Measurements from ENCODE around the gene RPL32. TPM values are rescaled to one million over a fixed set of nuclear protein-coding genes. Genes with fewer than 3 reads are reported as not detected.
A peak's percentile ranks its signal among the peaks of the same experiment; 100 is the strongest.

Gene RPL32
- total RNA-seq, 1 experiment from 2014 or later = 6,020 TPM

DNA sequence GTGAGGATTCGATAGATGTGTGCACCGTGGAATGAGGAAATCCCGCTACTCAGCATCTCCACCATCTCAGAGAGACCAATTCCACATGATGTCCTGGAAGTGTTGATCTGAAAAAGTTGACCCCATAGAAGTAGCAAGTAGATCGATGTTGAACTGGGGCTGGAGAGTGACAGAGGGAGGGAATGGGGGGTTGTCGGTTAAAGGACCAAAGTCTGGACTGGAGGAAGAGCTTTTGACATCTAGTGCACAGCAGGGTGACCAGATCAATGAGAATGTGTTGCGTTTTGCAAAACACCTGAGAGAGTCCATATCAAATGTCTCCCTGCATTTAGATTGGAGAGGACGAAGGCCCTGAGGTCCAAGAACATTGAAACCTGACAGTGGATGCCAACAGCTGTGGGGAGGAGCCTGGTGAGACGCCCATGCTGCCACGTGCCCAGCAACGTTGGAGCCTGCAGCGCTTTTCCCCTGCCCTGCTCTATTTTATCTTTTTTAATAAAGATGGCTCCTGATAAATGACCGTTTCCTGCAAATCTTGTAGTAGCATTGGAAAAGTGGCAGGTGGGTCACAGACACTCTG lies 30.1 kb upstream of the RPL32 start:
- H3K4me2 ChIP-seq (ENCODE audit: low read depth, low read length, poor library complexity, severe bottlenecking) = peak overlapping the region; percentile 33
- no peaks in the 10 kb centered on the region for H4K20me1 ChIP-seq (ENCODE audit: insufficient read depth, low read depth, low read length)
- H3K4me3 ChIP-seq (ENCODE audit: low read length) = no peak overlapping the region
- H3K27ac ChIP-seq (ENCODE audit: low read length) = no peak overlapping the region
- no peaks in the 10 kb centered on the region for H3K79me2 ChIP-seq (ENCODE audit: low read length)
- H3K9me3 ChIP-seq (ENCODE audit: low read length) = no peaks in the 10 kb centered on the region
- DNase-seq = no peak
- no peaks in the 10 kb centered on the region for H3K9me2 ChIP-seq (replicated peaks; ENCODE audit: insufficient read depth, low read length)
- H3K27me3 ChIP-seq (ENCODE audit: low read length) = no peaks in the 10 kb centered on the region
- peaks cover 32% of the 10 kb centered on the region for H3K4me1 ChIP-seq (ENCODE audit: low read length)
- no peak overlapping the region for H2AFZ ChIP-seq (ENCODE audit: low read length)
- no peak overlapping the region for H3K9ac ChIP-seq (ENCODE audit: low read length)
- H3K36me3 ChIP-seq (ENCODE audit: insufficient read depth, low read length) = no peaks in the 10 kb centered on the region

DNA sequence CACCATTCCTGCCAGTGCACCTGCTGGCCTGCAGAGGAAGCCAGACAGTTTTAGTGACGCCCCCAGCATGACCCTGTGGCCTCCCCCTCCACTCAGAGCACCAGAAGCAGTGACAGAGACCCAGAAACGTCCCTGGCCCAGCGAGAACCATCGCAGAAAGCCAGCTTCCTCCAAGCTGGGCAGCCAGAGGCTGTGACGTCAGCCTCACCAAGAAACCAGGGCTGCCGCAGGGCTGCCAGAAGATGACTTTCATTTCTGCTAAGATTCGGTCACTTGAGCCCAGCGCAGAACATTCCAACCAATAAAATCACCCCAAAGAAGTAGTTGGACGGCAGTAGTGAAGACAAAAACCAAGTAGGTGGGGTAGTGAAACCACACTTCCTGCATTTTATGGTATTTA lies 29.6 kb upstream of the RPL32 start:
- Histone ChIP-seq H3K4me2 (ENCODE audit: low read depth, low read length, poor library complexity, severe bottlenecking) (peak overlapping the region; percentile 33), H3K9ac (ENCODE audit: low read length) (peak overlapping the region; percentile 40), H3K36me3 (ENCODE audit: insufficient read depth, low read length) (no peaks in the 10 kb centered on the region), H4K20me1 (ENCODE audit: insufficient read depth, low read depth, low read length) (no peaks in the 10 kb centered on the region), H3K9me2 (replicated peaks; ENCODE audit: insufficient read depth, low read length) (no peaks in the 10 kb centered on the region), H3K27ac (ENCODE audit: low read length) (no peak overlapping the region), H3K79me2 (ENCODE audit: low read length) (no peaks in the 10 kb centered on the region), H3K9me3 (ENCODE audit: low read length) (no peaks in the 10 kb centered on the region; the same call in 1 of the 2 replicates), H2AFZ (ENCODE audit: low read length) (no peak overlapping the region), H3K4me1 (ENCODE audit: low read length) (peaks cover 32% of the 10 kb centered on the region), H3K4me3 (ENCODE audit: low read length) (peak overlapping the region; percentile 29; the same call in 1 of the 2 replicates), H3K27me3 (ENCODE audit: low read length) (no peaks in the 10 kb centered on the region)
- peak; percentile 73 for DNase-seq

DNA sequence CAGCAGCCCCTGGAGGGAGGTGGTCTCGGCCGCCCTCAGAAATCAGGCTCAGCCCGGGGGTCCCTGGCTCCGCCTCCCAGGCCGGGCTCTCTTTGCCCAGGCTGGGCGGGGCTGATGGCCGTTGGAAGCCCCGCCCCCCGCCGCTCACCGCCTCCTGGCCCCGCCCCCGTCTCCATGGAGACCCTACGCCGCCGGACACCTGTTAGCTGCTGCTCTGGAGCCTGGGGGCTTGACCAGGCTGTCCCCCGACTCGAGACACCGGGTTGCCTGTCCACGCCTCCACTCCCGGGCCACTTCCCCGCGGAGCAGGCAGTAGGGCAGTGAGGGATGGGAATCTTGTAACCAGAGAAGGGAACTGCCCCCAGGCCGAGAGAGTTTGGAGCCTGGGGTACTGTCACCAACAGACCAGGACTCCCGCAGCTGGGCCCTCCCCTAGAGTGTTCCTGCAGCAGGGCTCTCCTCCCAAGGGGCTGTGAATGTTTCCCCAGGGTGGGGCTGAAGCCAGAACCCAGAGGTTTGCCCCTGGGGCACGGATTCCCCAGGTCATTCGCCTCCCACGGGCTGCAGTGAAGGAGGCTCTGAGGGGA lies 27.8 kb upstream of the RPL32 start:
- H3K27me3 ChIP-seq (ENCODE audit: low read length) = no peaks in the 10 kb centered on the region
- H4K20me1 ChIP-seq (ENCODE audit: insufficient read depth, low read depth, low read length) = no peaks in the 10 kb centered on the region
- H3K79me2 ChIP-seq (ENCODE audit: low read length) = no peaks in the 10 kb centered on the region
- H2AFZ ChIP-seq (ENCODE audit: low read length) = no peak overlapping the region
- no peaks in the 10 kb centered on the region for H3K36me3 ChIP-seq (ENCODE audit: insufficient read depth, low read length)
- peak; percentile 61 for DNase-seq
- no peaks in the 10 kb centered on the region; the same call in 1 of the 2 replicates for H3K9me3 ChIP-seq (ENCODE audit: low read length)
- H3K9me2 ChIP-seq (replicated peaks; ENCODE audit: insufficient read depth, low read length) = no peaks in the 10 kb centered on the region
- H3K4me2 ChIP-seq (ENCODE audit: low read depth, low read length, poor library complexity, severe bottlenecking) = no peak overlapping the region
- no peak overlapping the region for H3K9ac ChIP-seq (ENCODE audit: low read length)
- no peak overlapping the region for H3K4me3 ChIP-seq (ENCODE audit: low read length)
- peaks cover 32% of the 10 kb centered on the region for H3K4me1 ChIP-seq (ENCODE audit: low read length)
- H3K27ac ChIP-seq (ENCODE audit: low read length) = no peak overlapping the region

DNA sequence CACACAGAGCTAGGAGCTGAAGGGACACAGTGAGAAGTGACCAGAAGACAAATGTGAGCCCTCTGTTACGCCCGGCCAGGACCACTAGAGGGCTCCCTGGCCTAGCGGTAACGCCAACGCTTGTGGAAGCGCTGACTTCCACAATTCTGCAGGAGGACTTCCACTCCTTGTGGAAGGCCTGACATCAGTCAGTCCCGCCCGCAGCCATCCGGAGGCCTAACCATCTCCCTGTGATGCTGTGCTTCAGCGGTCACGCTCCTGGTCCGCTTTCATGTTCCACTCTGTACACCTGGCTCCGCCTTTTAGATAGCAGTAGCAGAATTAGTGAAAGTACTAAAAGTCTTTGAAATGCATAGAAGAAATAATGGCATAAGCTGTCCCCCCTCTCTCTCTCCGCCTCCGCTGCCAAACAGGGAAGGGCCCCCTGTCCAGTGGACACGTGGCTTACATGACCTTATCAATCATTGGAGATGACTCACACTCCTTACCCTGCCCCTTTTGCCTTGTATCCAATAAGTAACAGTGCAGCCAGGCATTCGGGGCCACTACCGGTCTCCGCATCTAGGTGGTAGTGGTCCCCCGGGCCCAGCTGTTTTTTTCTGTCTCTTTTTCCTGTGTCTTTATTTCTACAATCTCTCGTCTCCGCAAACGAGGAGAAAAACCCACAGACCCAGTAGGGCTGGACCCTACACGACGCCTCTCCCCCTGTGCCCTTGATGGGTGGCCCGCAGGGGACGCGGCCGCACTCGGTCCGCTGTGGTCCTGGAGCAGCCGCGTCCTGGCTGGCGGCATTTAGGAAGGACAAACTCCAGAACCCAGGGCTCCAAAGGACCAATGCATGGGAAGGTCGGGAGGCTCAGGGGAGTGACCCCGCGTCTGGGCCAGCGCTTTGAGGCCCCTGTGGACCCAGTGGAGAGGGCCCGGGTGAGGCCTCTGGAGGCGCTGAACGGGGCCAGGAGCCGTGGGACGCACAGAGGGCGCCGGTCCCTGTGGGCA lies 27.0 kb upstream of the RPL32 start:
- H3K9me3 ChIP-seq (ENCODE audit: low read length) = no peaks in the 10 kb centered on the region; the same call in 1 of the 2 replicates
- H3K36me3 ChIP-seq (ENCODE audit: insufficient read depth, low read length) = no peaks in the 10 kb centered on the region
- no peaks in the 10 kb centered on the region for H3K79me2 ChIP-seq (ENCODE audit: low read length)
- H3K4me1 ChIP-seq (ENCODE audit: low read length) = peaks cover 32% of the 10 kb centered on the region
- peak overlapping the region; percentile 18; the same call in 1 of the 2 replicates for H3K4me3 ChIP-seq (ENCODE audit: low read length)
- no peaks in the 10 kb centered on the region for H3K9me2 ChIP-seq (replicated peaks; ENCODE audit: insufficient read depth, low read length)
- DNase-seq = peak; percentile 87
- no peak overlapping the region for H3K27ac ChIP-seq (ENCODE audit: low read length)
- H4K20me1 ChIP-seq (ENCODE audit: insufficient read depth, low read depth, low read length) = no peaks in the 10 kb centered on the region
- no peak overlapping the region for H3K4me2 ChIP-seq (ENCODE audit: low read depth, low read length, poor library complexity, severe bottlenecking)
- H2AFZ ChIP-seq (ENCODE audit: low read length) = no peak overlapping the region
- no peak overlapping the region for H3K9ac ChIP-seq (ENCODE audit: low read length)
- no peaks in the 10 kb centered on the region for H3K27me3 ChIP-seq (ENCODE audit: low read length)

DNA sequence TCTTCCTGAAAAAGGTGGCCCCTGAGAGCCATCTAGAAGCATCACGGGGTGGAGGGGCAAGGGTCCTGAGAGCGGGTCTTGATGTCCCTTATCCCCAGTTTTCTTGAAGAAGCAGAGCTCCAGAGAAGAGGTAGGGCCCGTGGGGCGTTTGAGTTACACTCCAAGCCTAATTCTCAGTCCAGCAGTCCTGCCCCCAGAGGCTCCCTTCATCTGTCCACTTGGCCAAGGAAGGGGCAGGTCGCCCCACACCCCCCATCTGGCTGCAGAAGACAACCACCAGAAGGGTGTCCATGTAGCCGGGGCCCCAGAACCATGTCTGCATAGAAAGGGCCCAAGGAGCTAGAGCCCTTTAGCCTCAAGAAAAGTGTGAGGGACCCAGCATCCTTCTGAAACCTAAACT lies 25.5 kb upstream of the RPL32 start:
- Histone ChIP-seq H3K36me3 (ENCODE audit: insufficient read depth, low read length) (no peaks in the 10 kb centered on the region), H3K9ac (ENCODE audit: low read length) (no peak overlapping the region), H2AFZ (ENCODE audit: low read length) (no peak overlapping the region), H3K27ac (ENCODE audit: low read length) (no peak overlapping the region), H4K20me1 (ENCODE audit: insufficient read depth, low read depth, low read length) (no peaks in the 10 kb centered on the region), H3K79me2 (ENCODE audit: low read length) (no peaks in the 10 kb centered on the region), H3K9me2 (replicated peaks; ENCODE audit: insufficient read depth, low read length) (no peaks in the 10 kb centered on the region), H3K9me3 (ENCODE audit: low read length) (no peaks in the 10 kb centered on the region; the same call in 1 of the 2 replicates), H3K27me3 (ENCODE audit: low read length) (no peaks in the 10 kb centered on the region), H3K4me3 (ENCODE audit: low read length) (no peak overlapping the region), H3K4me1 (ENCODE audit: low read length) (peaks cover 32% of the 10 kb centered on the region), H3K4me2 (ENCODE audit: low read depth, low read length, poor library complexity, severe bottlenecking) (no peak overlapping the region)
- no peak for DNase-seq

DNA sequence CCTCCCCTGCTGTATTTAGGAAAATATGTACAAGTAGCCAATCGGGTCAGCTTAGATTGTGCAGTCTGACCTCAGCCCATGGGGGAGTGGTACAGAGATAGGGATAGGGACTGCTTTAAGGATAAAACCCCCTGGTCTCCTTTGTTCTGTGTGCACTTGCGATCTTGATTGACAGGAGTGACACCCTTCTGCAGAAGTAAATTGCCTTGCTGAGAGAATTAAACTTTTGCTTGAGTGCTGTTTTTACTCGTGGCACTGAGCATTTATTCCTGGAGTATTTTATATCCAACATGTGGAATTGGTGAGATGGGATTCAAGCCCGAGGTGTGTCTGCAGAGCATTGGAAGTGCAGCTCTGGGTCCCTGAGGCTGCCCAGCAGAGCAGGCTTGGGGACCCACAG lies 23.9 kb upstream of the RPL32 start:
- Histone ChIP-seq H3K36me3 (ENCODE audit: insufficient read depth, low read length) (no peaks in the 10 kb centered on the region), H3K4me3 (ENCODE audit: low read length) (no peak overlapping the region), H3K9me3 (ENCODE audit: low read length) (no peaks in the 10 kb centered on the region; the same call in 1 of the 2 replicates), H4K20me1 (ENCODE audit: insufficient read depth, low read depth, low read length) (no peaks in the 10 kb centered on the region), H3K9ac (ENCODE audit: low read length) (no peak overlapping the region), H2AFZ (ENCODE audit: low read length) (no peak overlapping the region), H3K79me2 (ENCODE audit: low read length) (no peaks in the 10 kb centered on the region), H3K27me3 (ENCODE audit: low read length) (no peaks in the 10 kb centered on the region), H3K9me2 (replicated peaks; ENCODE audit: insufficient read depth, low read length) (no peaks in the 10 kb centered on the region), H3K4me1 (ENCODE audit: low read length) (peaks cover 20% of the 10 kb centered on the region), H3K4me2 (ENCODE audit: low read depth, low read length, poor library complexity, severe bottlenecking) (no peak overlapping the region), H3K27ac (ENCODE audit: low read length) (no peak overlapping the region)
- no peak for DNase-seq

DNA sequence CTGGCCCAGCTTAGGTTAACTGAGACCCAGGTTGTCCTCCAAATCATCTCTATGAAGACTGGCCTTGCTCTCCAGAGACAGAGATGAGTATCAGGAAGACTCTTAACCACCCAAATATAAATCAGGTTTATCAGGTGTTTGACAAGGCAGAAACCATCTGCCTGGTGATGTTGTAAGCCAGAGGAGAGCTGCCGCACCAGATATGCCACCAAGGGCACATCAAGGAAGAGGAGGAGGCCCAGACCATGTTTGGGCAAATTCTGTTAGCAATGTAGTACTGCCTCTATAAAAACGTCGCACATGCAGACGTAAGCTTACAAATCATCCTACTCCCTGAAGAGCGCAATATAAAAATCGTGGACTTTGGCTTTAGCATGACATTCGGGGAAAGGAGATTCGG lies 21.0 kb upstream of the RPL32 start:
- Histone ChIP-seq H3K4me1 (ENCODE audit: low read length) (no peaks in the 10 kb centered on the region), H2AFZ (ENCODE audit: low read length) (no peak overlapping the region), H3K36me3 (ENCODE audit: insufficient read depth, low read length) (no peaks in the 10 kb centered on the region), H3K4me2 (ENCODE audit: low read depth, low read length, poor library complexity, severe bottlenecking) (no peak overlapping the region), H3K27me3 (ENCODE audit: low read length) (no peaks in the 10 kb centered on the region), H3K4me3 (ENCODE audit: low read length) (no peak overlapping the region), H3K79me2 (ENCODE audit: low read length) (no peaks in the 10 kb centered on the region), H3K27ac (ENCODE audit: low read length) (no peak overlapping the region), H3K9me3 (ENCODE audit: low read length) (no peaks in the 10 kb centered on the region; the same call in 1 of the 2 replicates), H3K9ac (ENCODE audit: low read length) (no peak overlapping the region), H3K9me2 (replicated peaks; ENCODE audit: insufficient read depth, low read length) (no peaks in the 10 kb centered on the region), H4K20me1 (ENCODE audit: insufficient read depth, low read depth, low read length) (no peaks in the 10 kb centered on the region)
- DNase-seq = no peak

DNA sequence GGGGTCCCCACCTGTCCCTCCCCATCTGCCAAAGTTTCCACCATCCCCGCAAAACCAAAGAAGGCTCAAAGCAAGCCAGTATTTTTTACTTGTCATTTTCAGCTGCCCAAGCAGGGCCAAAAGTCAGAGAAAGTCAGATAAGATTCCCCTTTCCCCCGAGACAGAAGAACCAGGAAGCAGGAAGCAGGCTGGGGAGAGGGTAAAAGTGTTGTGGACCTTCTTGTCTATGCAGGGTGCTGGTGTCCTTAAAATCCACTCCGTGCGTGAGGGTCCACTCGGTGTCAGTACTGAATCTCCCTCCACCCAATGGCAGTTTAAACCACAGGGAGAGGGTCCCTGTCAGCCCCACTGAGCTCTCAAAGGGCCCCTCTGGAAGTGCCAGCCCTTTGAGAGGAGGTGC lies 20.2 kb upstream of the RPL32 start:
- DNase-seq = no peak

More for the DNA sequence above, 20.2 kb upstream of the RPL32 start:
- Histone ChIP-seq H3K4me3 (ENCODE audit: low read length) (no peak overlapping the region), H3K9me2 (replicated peaks; ENCODE audit: insufficient read depth, low read length) (no peaks in the 10 kb centered on the region), H3K27me3 (ENCODE audit: low read length) (no peaks in the 10 kb centered on the region), H3K9me3 (ENCODE audit: low read length) (no peaks in the 10 kb centered on the region; the same call in 1 of the 2 replicates), H3K4me2 (ENCODE audit: low read depth, low read length, poor library complexity, severe bottlenecking) (no peak overlapping the region), H4K20me1 (ENCODE audit: insufficient read depth, low read depth, low read length) (no peaks in the 10 kb centered on the region), H3K79me2 (ENCODE audit: low read length) (no peaks in the 10 kb centered on the region), H3K27ac (ENCODE audit: low read length) (no peak overlapping the region), H3K9ac (ENCODE audit: low read length) (no peak overlapping the region), H3K4me1 (ENCODE audit: low read length) (peaks cover 2% of the 10 kb centered on the region; the same call in 1 of the 2 replicates), H3K36me3 (ENCODE audit: insufficient read depth, low read length) (no peaks in the 10 kb centered on the region), H2AFZ (ENCODE audit: low read length) (no peak overlapping the region)
